Central memory CD8-positive, alpha-beta T cell (primary cell): ENCODE results near the gene DTNA.

Experiments
- ATAC-seq: fragments of 150-1000 bp; cut with Tn5 transposase; replicated peaks from 2 replicates; pipeline ENCODE4 v1.10.0; 2022; ENCODE audit warnings: mild to moderate bottlenecking, moderate FRiP score, moderate number of reproducible peaks; ENCODE audit not compliant: poor library complexity, severe bottlenecking; ENCODE audit errors: extremely low read depth
- DNase-seq, 2 donors: peaks; one replicate each; pipeline ENCODE4 v3.0.0; 2021; ENCODE audit warnings: low spot score in 2 of 2
- H3K27ac Mint-ChIP-seq: one replicate; pipeline ENCODE4 v1.8.0; 2022; ENCODE audit warnings: low read depth, mild to moderate bottlenecking, moderate library complexity, mixed read lengths
- H3K27me3 Mint-ChIP-seq: one replicate; pipeline ENCODE4 v1.8.0; 2022; ENCODE audit warnings: mixed read lengths
- H3K36me3 Mint-ChIP-seq: one replicate; pipeline ENCODE4 v1.8.0; 2022; ENCODE audit warnings: mild to moderate bottlenecking, moderate library complexity, mixed read lengths; ENCODE audit not compliant: insufficient read depth
- H3K4me1 Mint-ChIP-seq: one replicate; pipeline ENCODE4 v1.8.0; 2022; ENCODE audit warnings: mixed read lengths
- H3K4me3 Mint-ChIP-seq: one replicate; pipeline ENCODE4 v1.8.0; 2022; ENCODE audit warnings: mild to moderate bottlenecking, moderate library complexity, mixed read lengths
- H3K9me3 Mint-ChIP-seq: one replicate; pipeline ENCODE4 v1.8.0; 2022; ENCODE audit warnings: mixed read lengths

DTNA gene

DNA sequence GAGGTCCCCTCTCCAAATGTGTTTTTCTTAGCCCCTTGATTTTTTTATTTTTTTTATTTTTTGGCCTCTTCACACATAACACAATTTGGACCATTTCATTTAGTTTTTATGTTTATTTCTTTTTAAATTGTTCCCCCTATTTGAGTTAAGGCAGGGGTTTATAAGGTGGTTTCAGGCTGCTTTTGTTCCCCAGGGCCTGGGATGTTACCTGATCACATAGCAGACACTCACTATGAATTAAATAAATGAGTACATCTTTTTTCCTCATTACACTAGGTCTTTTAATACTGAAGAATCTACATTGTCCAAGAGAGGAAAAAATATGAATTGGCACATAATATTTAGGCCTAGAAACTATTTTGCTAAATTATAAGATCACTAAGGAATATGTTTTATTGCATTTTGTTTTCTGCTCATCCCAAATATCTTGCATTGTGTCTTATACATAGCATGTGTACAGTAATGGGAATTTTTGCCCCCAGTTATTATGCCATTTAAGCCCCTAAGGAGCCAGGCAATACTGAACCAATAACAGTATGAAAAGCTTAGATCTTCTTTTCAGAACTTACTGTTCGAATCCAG is 218.7 kb downstream of the DTNA start:
- peaks cover 11% of the 10 kb centered on the region for H3K27me3 Mint-ChIP-seq
- H3K36me3 Mint-ChIP-seq = no peaks in the 10 kb centered on the region
- H3K9me3 Mint-ChIP-seq = no peaks in the 10 kb centered on the region
- no peaks in the 10 kb centered on the region for H3K4me1 Mint-ChIP-seq
- ATAC-seq (no peak), DNase-seq (no peak)
- H3K27ac Mint-ChIP-seq = no peak overlapping the region
- no peak overlapping the region for H3K4me3 Mint-ChIP-seq

DNA sequence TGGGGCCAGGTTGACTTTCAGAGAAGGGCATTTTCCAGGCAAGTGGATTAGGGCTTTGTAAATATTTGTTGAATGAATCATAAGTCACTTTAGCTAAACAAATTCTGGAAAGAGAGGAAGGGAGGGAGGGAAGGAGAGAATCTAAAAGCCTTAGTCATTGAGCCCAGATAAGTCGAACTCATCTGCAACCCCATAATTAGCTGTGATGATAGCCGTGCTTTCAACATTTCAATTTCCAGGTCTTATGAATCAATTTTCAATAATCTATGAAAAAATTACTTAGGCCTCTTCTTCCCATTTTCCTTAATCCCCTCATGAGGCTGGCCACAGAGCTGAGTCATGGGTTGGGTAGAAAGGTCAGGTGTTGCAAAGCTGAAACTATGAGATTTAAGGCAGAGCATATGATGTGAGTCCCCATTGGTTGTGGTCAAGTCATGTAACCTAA is 219.3 kb downstream of the DTNA start:
- H3K27ac Mint-ChIP-seq = no peak overlapping the region
- peaks cover 11% of the 10 kb centered on the region for H3K27me3 Mint-ChIP-seq
- ATAC-seq (no peak), DNase-seq (no peak)
- no peaks in the 10 kb centered on the region for H3K9me3 Mint-ChIP-seq
- H3K4me1 Mint-ChIP-seq = no peaks in the 10 kb centered on the region
- H3K36me3 Mint-ChIP-seq = no peaks in the 10 kb centered on the region
- H3K4me3 Mint-ChIP-seq = no peak overlapping the region

DNA sequence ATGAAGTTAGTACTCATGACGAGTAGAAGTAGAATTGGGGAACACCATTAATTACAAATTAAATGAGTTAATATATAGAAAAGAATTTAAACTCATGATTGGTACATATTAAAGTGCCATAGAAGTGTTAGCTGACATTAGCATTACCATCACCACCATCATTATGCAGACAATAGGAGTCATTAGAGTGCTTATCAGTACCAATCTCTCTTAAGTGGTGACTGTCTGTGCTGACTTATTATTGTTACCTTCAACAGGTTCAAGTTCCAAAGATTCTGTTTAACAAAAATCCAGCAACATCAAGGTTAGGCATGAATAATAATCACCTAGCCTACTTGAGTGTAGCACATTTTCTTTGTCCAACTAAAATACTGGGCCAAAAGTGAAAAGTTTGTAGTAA is 222.3 kb downstream of the DTNA start:
- H3K4me1 Mint-ChIP-seq = no peaks in the 10 kb centered on the region
- no peaks in the 10 kb centered on the region for H3K9me3 Mint-ChIP-seq
- H3K27me3 Mint-ChIP-seq = peaks cover 9% of the 10 kb centered on the region
- H3K4me3 Mint-ChIP-seq = no peak overlapping the region
- H3K36me3 Mint-ChIP-seq = no peaks in the 10 kb centered on the region
- no peak for DNase-seq
- no peak for ATAC-seq
- H3K27ac Mint-ChIP-seq = no peak overlapping the region

DNA sequence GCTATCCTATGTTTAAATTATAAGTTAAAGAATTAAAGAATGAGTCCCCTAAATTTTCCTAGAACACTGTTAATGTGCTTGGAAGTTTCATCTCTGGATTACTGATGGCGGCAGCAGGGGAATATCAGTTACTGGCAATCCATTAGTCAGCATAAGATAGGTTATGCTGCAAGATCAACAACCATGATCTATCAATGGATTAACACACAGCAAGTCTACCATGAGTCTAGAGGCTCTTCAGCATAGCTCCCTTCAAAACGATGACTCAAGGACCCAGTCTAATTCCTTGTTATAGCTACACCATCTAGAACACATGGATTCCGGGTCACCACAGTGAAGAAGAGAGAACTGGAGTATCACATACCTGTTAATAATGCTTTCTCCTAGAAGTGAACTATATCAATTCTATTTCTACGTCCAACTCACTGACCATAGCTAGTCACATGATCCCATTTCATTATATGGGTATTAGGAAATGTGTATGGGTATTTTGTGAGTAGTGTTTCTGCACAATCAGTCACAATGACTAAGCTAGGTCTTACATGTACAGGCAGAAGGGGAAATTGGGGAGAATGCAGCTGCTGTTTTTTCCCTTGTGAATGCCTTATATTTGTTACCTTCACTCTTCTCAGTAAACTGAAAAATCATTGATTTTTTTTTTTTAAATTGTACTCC is 222.8 kb downstream of the DTNA start:
- no peaks in the 10 kb centered on the region for H3K9me3 Mint-ChIP-seq
- H3K4me1 Mint-ChIP-seq = no peaks in the 10 kb centered on the region
- no peaks in the 10 kb centered on the region for H3K36me3 Mint-ChIP-seq
- no peak overlapping the region for H3K27ac Mint-ChIP-seq
- no peak for ATAC-seq
- H3K27me3 Mint-ChIP-seq = peaks cover 15% of the 10 kb centered on the region
- H3K4me3 Mint-ChIP-seq = no peak overlapping the region
- DNase-seq = no peak

DNA sequence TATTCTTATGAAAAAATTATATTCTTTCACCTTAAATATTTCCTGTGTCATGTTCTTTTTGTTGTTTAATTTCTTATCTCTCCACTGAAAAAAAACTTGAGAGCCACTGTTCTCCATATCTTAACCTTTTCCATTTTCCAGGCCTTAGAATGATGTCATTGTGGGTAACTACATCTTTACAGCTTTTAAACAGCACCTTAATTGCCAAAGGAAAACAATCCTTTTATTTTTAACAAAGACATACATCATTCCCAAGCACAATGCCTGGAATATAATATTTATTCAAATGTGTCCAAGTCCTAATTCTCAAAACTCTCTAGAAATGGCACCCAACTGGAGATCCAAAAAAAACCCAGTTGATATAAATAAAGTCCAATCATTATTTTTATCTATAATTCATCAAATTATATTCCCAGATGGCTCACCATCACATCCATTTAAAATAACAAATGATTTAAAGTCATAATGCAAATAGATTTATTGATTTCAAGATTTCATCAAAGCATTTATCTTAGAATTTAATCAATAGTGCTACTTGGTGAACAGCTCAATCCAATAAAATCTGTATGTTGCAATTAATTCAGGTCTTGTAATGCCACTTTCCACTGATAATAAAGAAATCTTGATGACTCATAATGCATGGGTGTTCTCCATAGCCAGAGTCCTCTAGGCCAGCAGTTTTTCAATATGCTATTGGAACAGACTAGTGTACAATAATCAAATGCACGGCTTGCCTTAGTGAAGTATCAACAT is 224.0 kb downstream of the DTNA start:
- H3K9me3 Mint-ChIP-seq = no peaks in the 10 kb centered on the region
- no peaks in the 10 kb centered on the region for H3K4me1 Mint-ChIP-seq
- ATAC-seq = no peak
- H3K27me3 Mint-ChIP-seq = peaks cover 16% of the 10 kb centered on the region
- H3K4me3 Mint-ChIP-seq = no peak overlapping the region
- H3K36me3 Mint-ChIP-seq = no peaks in the 10 kb centered on the region
- no peak overlapping the region for H3K27ac Mint-ChIP-seq
- no peak for DNase-seq

DNA sequence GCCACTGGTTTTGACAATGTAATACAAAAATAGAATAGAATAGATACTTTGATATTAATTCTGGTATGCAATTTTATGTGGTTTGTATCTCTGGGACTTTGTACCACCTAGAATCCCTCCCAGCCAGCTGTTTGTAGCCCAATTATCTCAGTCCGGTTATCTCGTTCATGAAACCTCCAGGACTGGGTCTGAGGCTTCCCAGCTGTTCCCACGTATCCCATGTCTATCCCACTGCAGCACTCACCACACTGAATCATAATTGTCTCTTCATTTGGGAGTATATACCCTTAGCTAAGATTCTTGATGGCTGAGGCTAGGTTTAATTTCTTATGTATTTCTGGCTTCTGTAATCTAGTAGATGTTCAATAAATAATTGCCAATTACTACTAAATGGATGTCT is 226.7 kb downstream of the DTNA start:
- DNase-seq = no peak
- no peak for ATAC-seq
- Mint-ChIP-seq H3K4me1 (no peaks in the 10 kb centered on the region), H3K4me3 (no peak overlapping the region), H3K36me3 (no peaks in the 10 kb centered on the region), H3K27ac (no peak overlapping the region), H3K9me3 (no peaks in the 10 kb centered on the region), H3K27me3 (peaks cover 25% of the 10 kb centered on the region)

DNA sequence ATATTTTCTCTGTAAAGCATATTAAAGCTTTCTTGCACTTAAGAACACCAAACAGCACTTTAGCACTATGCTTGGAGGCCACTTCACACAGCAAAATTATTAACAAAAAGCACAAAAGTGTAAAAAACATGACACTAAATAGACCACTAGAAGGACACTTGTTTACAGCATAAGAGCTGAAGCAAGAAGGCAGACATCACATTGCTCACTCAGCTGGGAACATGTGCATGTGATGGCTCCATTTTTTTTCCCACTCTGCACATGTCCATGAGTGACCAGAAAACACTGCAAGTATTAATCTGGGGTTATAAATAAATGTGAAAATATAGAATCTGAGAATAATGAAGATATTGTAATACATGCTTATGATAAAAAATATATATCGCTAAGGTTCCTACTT is 228.0 kb downstream of the DTNA start:
- Mint-ChIP-seq H3K27me3 (peaks cover 34% of the 10 kb centered on the region), H3K9me3 (no peaks in the 10 kb centered on the region), H3K27ac (no peak overlapping the region), H3K4me3 (no peak overlapping the region), H3K4me1 (no peaks in the 10 kb centered on the region), H3K36me3 (no peaks in the 10 kb centered on the region)
- no peak for ATAC-seq
- no peak for DNase-seq
